Nephron (organoid): Measurements from ENCODE around the gene CYP8B1.

Experiments used
- H3K27ac Mint-ChIP-seq, 3 experiments: 2 replicates each; pipeline ENCODE4 v1.8.0; 2020; ENCODE audit warnings: mixed read lengths in 3 of 3, mild to moderate bottlenecking in 2 of 3, moderate library complexity in 1 of 3
- H3K27me3 Mint-ChIP-seq: 2 replicates; pipeline ENCODE4 v1.8.0; 2021; ENCODE audit warnings: low read depth, mild to moderate bottlenecking, moderate library complexity, mixed read lengths
- H3K36me3 Mint-ChIP-seq: 2 replicates; pipeline ENCODE4 v1.8.0; 2020; ENCODE audit warnings: low read depth, mixed read lengths
- H3K4me1 Mint-ChIP-seq: 2 replicates; pipeline ENCODE4 v1.8.0; 2020; ENCODE audit warnings: mixed read lengths
- H3K4me3 Mint-ChIP-seq, 3 experiments: 2 replicates each; pipeline ENCODE4 v1.8.0; 2020; ENCODE audit warnings: mild to moderate bottlenecking in 3 of 3, mixed read lengths in 3 of 3, moderate library complexity in 2 of 3
- H3K9me3 Mint-ChIP-seq: 2 replicates; pipeline ENCODE4 v1.8.0; 2020; ENCODE audit warnings: mixed read lengths
- TF ChIP-seq, protein P1 (sequence below), 3 experiments: fragments of 200-600 bp; sonication (generic); IDR thresholded peaks; one replicate each; pipeline ENCODE4 v1.5.0; 2021; ENCODE audit warnings: antibody characterized with exemption in 3 of 3; ENCODE audit not compliant: unreplicated experiment in 3 of 3

CYP8B1 gene

DNA sequence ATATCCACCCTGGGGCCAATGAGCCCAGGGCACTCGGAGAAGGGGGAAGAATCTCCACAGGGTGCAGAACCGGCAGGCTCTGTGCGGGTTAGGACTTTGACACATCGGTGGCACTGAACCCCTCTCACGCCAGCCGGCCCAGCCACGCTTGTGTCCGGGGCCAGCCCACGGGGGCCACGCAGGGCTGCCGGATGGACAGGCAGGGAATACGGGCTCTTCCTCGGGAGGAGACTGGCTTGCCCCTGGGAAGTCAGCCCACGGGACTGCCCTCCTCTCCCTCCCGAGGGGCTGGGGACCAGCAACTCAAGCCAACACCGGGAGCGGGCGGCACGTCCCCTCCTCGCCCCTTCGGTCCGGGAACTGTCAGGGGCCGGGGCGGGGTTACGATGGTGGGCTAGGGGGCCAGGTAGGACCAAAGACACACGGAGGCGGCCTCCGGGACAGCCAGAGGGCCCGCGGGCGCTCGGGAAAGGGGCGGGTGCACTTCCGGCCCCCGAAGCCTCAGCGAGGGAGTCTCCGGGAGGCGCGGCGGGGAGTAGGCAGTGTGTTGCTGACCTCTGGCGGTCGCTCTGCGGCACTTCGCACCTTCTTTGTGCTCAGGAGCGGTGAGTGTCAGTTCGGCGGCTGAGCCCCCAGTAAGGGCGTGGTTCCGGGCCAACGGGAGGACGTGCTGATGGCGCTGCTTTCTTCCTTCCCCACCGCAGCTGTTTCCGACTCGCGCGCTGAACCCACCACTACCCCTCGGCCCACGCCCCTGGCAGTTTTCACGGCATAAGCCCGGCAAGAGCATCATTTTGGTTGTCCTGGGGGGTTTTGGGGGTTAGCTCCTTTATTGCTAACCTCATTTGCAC is 5.1 kb upstream of the CYP8B1 start:
- H3K27ac Mint-ChIP-seq, result peak overlapping the region; percentile 76 to 90 (median 79)
- H3K4me3 Mint-ChIP-seq, result peak overlapping the region; percentile 85 to 89 (median 86)
- no peaks in the 10 kb centered on the region for H3K9me3 Mint-ChIP-seq

GRCh38 chr3:42880183-42880582 is 4.5 kb upstream of the CYP8B1 start:
- TF ChIP-seq, protein P1, sequence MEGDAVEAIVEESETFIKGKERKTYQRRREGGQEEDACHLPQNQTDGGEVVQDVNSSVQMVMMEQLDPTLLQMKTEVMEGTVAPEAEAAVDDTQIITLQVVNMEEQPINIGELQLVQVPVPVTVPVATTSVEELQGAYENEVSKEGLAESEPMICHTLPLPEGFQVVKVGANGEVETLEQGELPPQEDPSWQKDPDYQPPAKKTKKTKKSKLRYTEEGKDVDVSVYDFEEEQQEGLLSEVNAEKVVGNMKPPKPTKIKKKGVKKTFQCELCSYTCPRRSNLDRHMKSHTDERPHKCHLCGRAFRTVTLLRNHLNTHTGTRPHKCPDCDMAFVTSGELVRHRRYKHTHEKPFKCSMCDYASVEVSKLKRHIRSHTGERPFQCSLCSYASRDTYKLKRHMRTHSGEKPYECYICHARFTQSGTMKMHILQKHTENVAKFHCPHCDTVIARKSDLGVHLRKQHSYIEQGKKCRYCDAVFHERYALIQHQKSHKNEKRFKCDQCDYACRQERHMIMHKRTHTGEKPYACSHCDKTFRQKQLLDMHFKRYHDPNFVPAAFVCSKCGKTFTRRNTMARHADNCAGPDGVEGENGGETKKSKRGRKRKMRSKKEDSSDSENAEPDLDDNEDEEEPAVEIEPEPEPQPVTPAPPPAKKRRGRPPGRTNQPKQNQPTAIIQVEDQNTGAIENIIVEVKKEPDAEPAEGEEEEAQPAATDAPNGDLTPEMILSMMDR (IDR thresholded peaks at IDR 0.05; ENCODE audit: unreplicated experiment in 3 of 3), result no peak
- no peaks in the 10 kb centered on the region for H3K9me3 Mint-ChIP-seq

More for the DNA sequence above, 5.1 kb upstream of the CYP8B1 start:
- peaks cover 22% of the 10 kb centered on the region for H3K4me1 Mint-ChIP-seq
- no peaks in the 10 kb centered on the region for H3K36me3 Mint-ChIP-seq
- H3K27me3 Mint-ChIP-seq, result no peaks in the 10 kb centered on the region
- TF ChIP-seq, protein P1 (IDR thresholded peaks at IDR 0.05; ENCODE audit: unreplicated experiment in 3 of 3), result peak; percentile 86 to 90 (median 89)

GRCh38 chr3:42877881-42878280 is 2.2 kb upstream of the CYP8B1 start:
- H3K4me1 Mint-ChIP-seq, result peaks cover 23% of the 10 kb centered on the region
- TF ChIP-seq, protein P1 (IDR thresholded peaks at IDR 0.05; ENCODE audit: unreplicated experiment in 3 of 3), result no peak
- H3K4me3 Mint-ChIP-seq, result peak overlapping the region in 1 of 3 experiments; percentile 13
- no peaks in the 10 kb centered on the region for H3K36me3 Mint-ChIP-seq
- peak overlapping the region in 2 of 3 experiments; percentile 65 to 99 for H3K27ac Mint-ChIP-seq
- H3K9me3 Mint-ChIP-seq, result no peaks in the 10 kb centered on the region
- no peaks in the 10 kb centered on the region for H3K27me3 Mint-ChIP-seq

More at GRCh38 chr3:42880183-42880582, 4.5 kb upstream of the CYP8B1 start:
- Mint-ChIP-seq H3K4me1 (peaks cover 23% of the 10 kb centered on the region), H3K27me3 (no peaks in the 10 kb centered on the region), H3K4me3 (peak overlapping the region; percentile 83 to 89 (median 85)), H3K27ac (peak overlapping the region; percentile 37 to 62 (median 55)), H3K36me3 (no peaks in the 10 kb centered on the region)

DNA sequence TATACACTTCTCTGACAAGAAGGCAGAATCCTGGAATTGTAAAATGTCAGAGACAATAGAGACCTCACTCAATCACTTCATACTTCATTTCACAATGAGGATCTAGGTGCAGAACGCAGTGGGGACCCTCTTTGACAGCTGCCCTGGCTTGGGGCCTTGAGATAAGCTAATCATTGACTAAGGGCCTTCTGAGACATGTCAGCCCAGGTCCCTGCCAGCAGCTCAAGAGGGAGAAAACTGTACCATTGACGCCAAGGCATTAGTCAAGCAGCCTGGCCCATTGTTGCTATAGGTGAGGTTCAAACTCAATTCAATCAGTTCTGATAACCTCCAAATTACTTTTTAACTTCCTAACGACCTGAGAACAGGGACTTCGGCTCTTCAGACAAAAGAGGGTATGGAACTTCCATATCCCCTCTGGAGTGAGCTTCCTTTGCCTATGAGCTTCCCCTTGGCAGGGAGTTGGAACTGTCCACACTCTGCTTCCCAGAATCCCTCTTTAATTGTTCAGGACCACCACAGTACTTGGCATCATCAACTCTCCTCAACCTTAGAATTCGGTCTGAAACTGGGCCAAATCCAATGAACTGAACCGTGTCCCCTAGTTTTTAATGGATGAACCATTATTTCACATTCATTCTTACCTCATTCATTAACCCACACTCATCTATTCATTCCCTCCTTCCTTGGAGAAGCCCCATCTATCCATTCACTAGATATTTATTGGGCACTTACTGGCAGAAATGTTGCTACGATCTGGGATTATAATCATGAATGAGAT is 1.5 kb upstream of the CYP8B1 start:
- no peak overlapping the region for H3K4me3 Mint-ChIP-seq
- H3K36me3 Mint-ChIP-seq, result no peaks in the 10 kb centered on the region
- H3K4me1 Mint-ChIP-seq, result peaks cover 30% of the 10 kb centered on the region
- H3K9me3 Mint-ChIP-seq, result no peaks in the 10 kb centered on the region
- TF ChIP-seq, protein P1 (IDR thresholded peaks at IDR 0.05; ENCODE audit: unreplicated experiment in 3 of 3), result no peak
- H3K27me3 Mint-ChIP-seq, result peaks cover 2% of the 10 kb centered on the region
- H3K27ac Mint-ChIP-seq, result peak overlapping the region; percentile 94 to 99 (median 98)

GRCh38 chr3:42876401-42876800 is 722 bp upstream of the CYP8B1 start:
- H3K9me3 Mint-ChIP-seq, result no peaks in the 10 kb centered on the region
- peaks cover 34% of the 10 kb centered on the region for H3K4me1 Mint-ChIP-seq
- TF ChIP-seq, protein P1 (IDR thresholded peaks at IDR 0.05; ENCODE audit: unreplicated experiment in 3 of 3), result no peak
- H3K36me3 Mint-ChIP-seq, result no peaks in the 10 kb centered on the region
- peak overlapping the region; percentile 40 to 99 (median 94) for H3K27ac Mint-ChIP-seq
- no peak overlapping the region for H3K4me3 Mint-ChIP-seq
- H3K27me3 Mint-ChIP-seq, result peaks cover 5% of the 10 kb centered on the region
